ENCODE results near the gene KIF21B.

KIF21B gene

GRCh38 chr1:200975458-200975857 is 48.1 kb downstream of the KIF21B start:
- Histone ChIP-seq H3F3A (ENCODE audit: low read depth) (no peaks in the 10 kb centered on the region), H3K4me2 (ENCODE audit: low read depth, low read length, poor library complexity, severe bottlenecking) (no peak overlapping the region), H3K9ac (ENCODE audit: low read depth, low read length, poor library complexity, severe bottlenecking) (no peak overlapping the region), H3K4me3 (ENCODE audit: low read length, poor library complexity, severe bottlenecking) (no peak overlapping the region), H3K9me3 (ENCODE audit: insufficient read depth, low read depth, low read length) (peaks cover 4% of the 10 kb centered on the region; the same call in 1 of the 2 replicates), H3K27me3 (ENCODE audit: insufficient read depth, low read length, poor library complexity, severe bottlenecking) (no peaks in the 10 kb centered on the region), H3K9me2 (replicated peaks; ENCODE audit: low read depth, low read length) (no peaks in the 10 kb centered on the region), H4K20me1 (ENCODE audit: insufficient read depth, low read length, poor library complexity, severe bottlenecking) (no peaks in the 10 kb centered on the region), H2AFZ (ENCODE audit: low read length) (no peak overlapping the region), H3K36me3 (ENCODE audit: insufficient read depth, low read length) (peaks cover 54% of the 10 kb centered on the region; the same call in 1 of the 2 replicates), H3K4me1 (ENCODE audit: insufficient read depth, low read length, poor library complexity, severe bottlenecking) (no peaks in the 10 kb centered on the region), H3K79me2 (ENCODE audit: insufficient read depth, low read length) (no peaks in the 10 kb centered on the region)
- TF ChIP-seq EZH2phosphoT487 (IDR thresholded peaks at IDR 0.05; ENCODE audit: borderline replicate concordance) (no peak), CTCF (conservative IDR thresholded peaks at IDR 0.05; ENCODE audit: low read length) (no peak)

DNA sequence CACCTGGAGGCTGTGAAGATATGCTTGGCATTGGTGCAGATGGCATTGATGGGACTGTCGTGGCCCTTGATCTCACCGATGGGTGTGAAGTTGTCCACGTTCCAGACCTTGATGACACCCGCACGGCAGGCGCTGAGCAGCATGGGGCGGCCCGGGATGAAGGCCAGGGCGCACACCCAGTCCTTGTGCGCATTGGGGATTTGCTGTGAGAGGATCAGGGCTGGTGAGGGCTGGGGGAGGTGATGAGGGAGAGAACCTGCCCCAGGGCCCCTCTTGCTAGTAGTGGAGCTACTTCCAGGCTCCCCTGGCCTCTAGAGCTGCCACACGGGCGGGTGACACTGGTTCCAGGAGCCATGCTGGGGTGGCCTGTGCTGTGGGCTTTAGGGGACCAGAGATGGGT is 48.8 kb downstream of the KIF21B start:
- Histone ChIP-seq H3K4me2 (ENCODE audit: low read depth, low read length, poor library complexity, severe bottlenecking) (no peak overlapping the region), H3K9me2 (replicated peaks; ENCODE audit: low read depth, low read length) (no peaks in the 10 kb centered on the region), H4K20me1 (ENCODE audit: insufficient read depth, low read length, poor library complexity, severe bottlenecking) (no peaks in the 10 kb centered on the region), H3K9ac (ENCODE audit: low read depth, low read length, poor library complexity, severe bottlenecking) (no peak overlapping the region), H3K9me3 (ENCODE audit: insufficient read depth, low read depth, low read length) (peaks cover under 1% of the 10 kb centered on the region; the same call in 1 of the 2 replicates), H3F3A (ENCODE audit: low read depth) (no peaks in the 10 kb centered on the region), H3K4me3 (ENCODE audit: low read length, poor library complexity, severe bottlenecking) (no peak overlapping the region), H2AFZ (ENCODE audit: low read length) (no peak overlapping the region), H3K36me3 (ENCODE audit: insufficient read depth, low read length) (peaks cover 47% of the 10 kb centered on the region; the same call in 1 of the 2 replicates), H3K4me1 (ENCODE audit: insufficient read depth, low read length, poor library complexity, severe bottlenecking) (peaks cover 2% of the 10 kb centered on the region), H3K27me3 (ENCODE audit: insufficient read depth, low read length, poor library complexity, severe bottlenecking) (no peaks in the 10 kb centered on the region), H3K79me2 (ENCODE audit: insufficient read depth, low read length) (no peaks in the 10 kb centered on the region)
- no peak for TF ChIP-seq CTCF (conservative IDR thresholded peaks at IDR 0.05; ENCODE audit: low read length)
- no peak for TF ChIP-seq EZH2phosphoT487 (IDR thresholded peaks at IDR 0.05; ENCODE audit: borderline replicate concordance)

GRCh38 chr1:200973937-200974657 is 49.4 kb downstream of the KIF21B start:
- Histone ChIP-seq H3F3A (ENCODE audit: low read depth) (no peaks in the 10 kb centered on the region), H3K27me3 (ENCODE audit: insufficient read depth, low read length, poor library complexity, severe bottlenecking) (no peaks in the 10 kb centered on the region), H3K4me1 (ENCODE audit: insufficient read depth, low read length, poor library complexity, severe bottlenecking) (peaks cover 4% of the 10 kb centered on the region), H3K4me2 (ENCODE audit: low read depth, low read length, poor library complexity, severe bottlenecking) (no peak overlapping the region), H3K9me3 (ENCODE audit: insufficient read depth, low read depth, low read length) (no peaks in the 10 kb centered on the region), H3K79me2 (ENCODE audit: insufficient read depth, low read length) (no peaks in the 10 kb centered on the region), H2AFZ (ENCODE audit: low read length) (no peak overlapping the region), H3K4me3 (ENCODE audit: low read length, poor library complexity, severe bottlenecking) (no peak overlapping the region), H3K9ac (ENCODE audit: low read depth, low read length, poor library complexity, severe bottlenecking) (no peak overlapping the region), H4K20me1 (ENCODE audit: insufficient read depth, low read length, poor library complexity, severe bottlenecking) (no peaks in the 10 kb centered on the region), H3K9me2 (replicated peaks; ENCODE audit: low read depth, low read length) (no peaks in the 10 kb centered on the region), H3K36me3 (ENCODE audit: insufficient read depth, low read length) (peaks cover 41% of the 10 kb centered on the region; the same call in 1 of the 2 replicates)
- TF ChIP-seq EZH2phosphoT487 (IDR thresholded peaks at IDR 0.05; ENCODE audit: borderline replicate concordance) (no peak), CTCF (conservative IDR thresholded peaks at IDR 0.05; ENCODE audit: low read length) (no peak)
